ENCODE results near the gene RUNX3.

RUNX3 gene

DNA sequence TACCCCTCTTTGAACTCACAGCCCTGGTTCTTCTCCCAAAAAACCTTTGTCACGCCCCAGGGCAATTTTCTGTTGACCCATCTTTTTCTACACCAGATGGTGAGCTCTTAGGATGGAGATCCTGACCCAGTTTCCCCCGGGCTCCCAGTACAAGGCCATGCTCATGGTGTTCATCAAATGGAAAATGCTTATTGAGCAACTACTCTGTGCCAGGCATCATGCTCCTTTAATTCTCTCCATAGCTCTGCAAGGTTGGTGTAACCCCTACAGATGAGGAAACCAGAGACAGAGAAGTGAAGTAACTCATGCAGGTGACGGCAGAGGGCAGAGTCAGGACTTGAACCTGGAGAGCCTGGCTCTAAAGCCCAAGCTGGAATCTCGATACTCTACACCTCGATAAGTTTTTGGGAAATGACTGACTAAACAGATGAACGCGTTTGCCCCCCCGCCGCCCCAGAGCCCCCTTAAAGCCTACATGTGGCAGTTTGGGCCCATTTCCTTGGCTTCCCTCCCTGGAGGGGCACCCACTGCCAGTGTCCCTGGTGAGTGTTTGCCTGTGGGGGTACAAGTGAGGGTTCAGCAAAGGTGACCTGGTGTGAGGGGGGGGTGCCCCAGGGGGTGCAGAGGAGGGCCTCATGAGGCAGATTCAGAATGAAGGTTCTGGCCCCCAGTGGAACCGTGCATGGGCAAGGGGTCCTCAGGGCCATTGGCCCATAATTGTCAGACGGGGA lies 30.2 kb upstream of the RUNX3 start:
- no peaks in the 10 kb centered on the region for H3K4me1 ChIP-seq
- no peaks in the 10 kb centered on the region for H3K9me3 ChIP-seq
- H3K36me3 ChIP-seq = no peaks in the 10 kb centered on the region
- no peak for DNase-seq
- H3K4me3 ChIP-seq = no peak overlapping the region
- H3K27me3 ChIP-seq = peaks cover 0 to 59% of the 10 kb centered on the region in 2 donors
- intact Hi-C loops (cut with DNase I; ENCODE audit: low total_unique reads) = no loop called here
- H3K27ac ChIP-seq = no peak overlapping the region
- TF ChIP-seq, protein P1, sequence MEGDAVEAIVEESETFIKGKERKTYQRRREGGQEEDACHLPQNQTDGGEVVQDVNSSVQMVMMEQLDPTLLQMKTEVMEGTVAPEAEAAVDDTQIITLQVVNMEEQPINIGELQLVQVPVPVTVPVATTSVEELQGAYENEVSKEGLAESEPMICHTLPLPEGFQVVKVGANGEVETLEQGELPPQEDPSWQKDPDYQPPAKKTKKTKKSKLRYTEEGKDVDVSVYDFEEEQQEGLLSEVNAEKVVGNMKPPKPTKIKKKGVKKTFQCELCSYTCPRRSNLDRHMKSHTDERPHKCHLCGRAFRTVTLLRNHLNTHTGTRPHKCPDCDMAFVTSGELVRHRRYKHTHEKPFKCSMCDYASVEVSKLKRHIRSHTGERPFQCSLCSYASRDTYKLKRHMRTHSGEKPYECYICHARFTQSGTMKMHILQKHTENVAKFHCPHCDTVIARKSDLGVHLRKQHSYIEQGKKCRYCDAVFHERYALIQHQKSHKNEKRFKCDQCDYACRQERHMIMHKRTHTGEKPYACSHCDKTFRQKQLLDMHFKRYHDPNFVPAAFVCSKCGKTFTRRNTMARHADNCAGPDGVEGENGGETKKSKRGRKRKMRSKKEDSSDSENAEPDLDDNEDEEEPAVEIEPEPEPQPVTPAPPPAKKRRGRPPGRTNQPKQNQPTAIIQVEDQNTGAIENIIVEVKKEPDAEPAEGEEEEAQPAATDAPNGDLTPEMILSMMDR (IDR thresholded peaks at IDR 0.05) = no peak

DNA sequence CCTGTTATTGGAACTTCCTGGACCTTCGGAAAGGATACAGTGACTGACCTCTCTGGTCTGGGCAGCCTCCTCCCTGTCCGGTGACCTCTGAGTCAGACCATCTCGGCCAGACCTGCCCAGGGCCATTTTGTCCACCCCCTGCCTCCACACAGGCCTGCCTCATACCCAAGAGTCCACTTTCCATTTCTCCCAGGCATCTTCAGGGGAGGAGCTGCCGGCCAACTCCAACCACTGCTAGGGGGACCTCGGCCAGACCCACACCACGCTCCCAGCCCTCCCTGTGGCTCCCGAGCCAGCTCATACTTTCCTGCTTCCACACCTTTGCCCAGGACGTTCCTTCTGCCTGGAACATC lies 29.5 kb upstream of the RUNX3 start:
- no peak overlapping the region for H3K4me3 ChIP-seq
- no peaks in the 10 kb centered on the region for H3K4me1 ChIP-seq
- DNase-seq = no peak
- peaks cover 0 to 58% of the 10 kb centered on the region in 2 donors for H3K27me3 ChIP-seq
- no peaks in the 10 kb centered on the region for H3K9me3 ChIP-seq
- intact Hi-C loops (cut with DNase I; ENCODE audit: low total_unique reads) = no loop called here
- H3K36me3 ChIP-seq = no peaks in the 10 kb centered on the region
- TF ChIP-seq, protein P1 (IDR thresholded peaks at IDR 0.05) = no peak
- H3K27ac ChIP-seq = no peak overlapping the region

DNA sequence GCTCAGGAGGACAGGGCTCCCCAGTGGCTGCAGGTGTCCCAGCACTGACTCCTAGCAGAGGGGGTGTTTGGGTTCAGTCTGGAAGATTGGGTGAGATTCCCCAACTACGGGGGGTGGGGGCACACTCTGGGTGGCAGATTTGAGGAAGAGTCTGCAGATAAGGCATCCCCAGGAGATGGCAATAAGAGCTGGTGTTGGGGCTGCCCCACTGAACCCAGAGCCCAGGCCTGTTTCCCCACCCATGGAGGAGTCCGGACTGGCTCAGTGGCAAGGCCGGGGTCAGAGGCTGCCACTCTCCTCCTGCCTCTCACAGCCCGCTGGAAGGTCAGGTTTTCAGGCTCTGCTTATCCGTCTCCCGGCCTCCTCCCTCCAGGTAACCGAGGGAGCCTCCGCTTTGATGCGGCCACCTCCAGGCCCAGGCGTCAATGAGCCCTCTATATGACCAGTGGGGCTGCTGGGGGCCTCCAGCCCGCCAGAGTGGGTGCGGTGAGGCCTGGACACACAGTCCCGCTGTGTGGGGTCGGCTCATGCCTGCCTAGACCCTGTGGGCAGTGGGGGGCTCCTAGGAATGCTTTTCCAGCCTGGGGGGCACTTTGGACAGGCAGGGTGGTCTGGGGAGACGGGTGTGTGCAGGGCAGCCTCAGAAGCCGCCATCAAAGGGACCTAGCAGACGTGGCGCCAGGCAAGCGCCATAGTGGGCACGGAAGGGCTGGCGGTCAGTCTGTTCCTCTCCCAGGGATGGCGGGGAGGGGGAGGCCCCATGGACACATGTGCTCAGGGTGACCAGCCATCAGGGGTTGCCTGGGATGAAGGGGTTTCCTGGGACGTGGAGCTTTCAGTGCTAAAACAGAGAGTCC lies 28.9 kb upstream of the RUNX3 start:
- Histone ChIP-seq H3K27me3 (peaks cover 0 to 55% of the 10 kb centered on the region in 2 donors), H3K36me3 (no peaks in the 10 kb centered on the region), H3K27ac (no peak overlapping the region), H3K4me3 (no peak overlapping the region), H3K4me1 (no peaks in the 10 kb centered on the region), H3K9me3 (no peaks in the 10 kb centered on the region)
- intact Hi-C loops (cut with DNase I; ENCODE audit: low total_unique reads) = no loop called here
- no peak for DNase-seq
- TF ChIP-seq, protein P1 (IDR thresholded peaks at IDR 0.05) = no peak

- no peaks in the 10 kb centered on the region for H3K4me1 ChIP-seq
- no peaks in the 10 kb centered on the region for H3K9me3 ChIP-seq
- no peak overlapping the region for H3K4me3 ChIP-seq
- TF ChIP-seq, protein P1 (IDR thresholded peaks at IDR 0.05) = no peak
- intact Hi-C loops (cut with DNase I; ENCODE audit: low total_unique reads) = no loop called here
- no peak for DNase-seq
- H3K27ac ChIP-seq = no peak overlapping the region
- peaks cover 0 to 46% of the 10 kb centered on the region in 2 donors for H3K27me3 ChIP-seq
- H3K36me3 ChIP-seq = no peaks in the 10 kb centered on the region
These were observed 28.0 kb upstream of the RUNX3 start for GRCh38 chr1:24957808-24958752.

DNA sequence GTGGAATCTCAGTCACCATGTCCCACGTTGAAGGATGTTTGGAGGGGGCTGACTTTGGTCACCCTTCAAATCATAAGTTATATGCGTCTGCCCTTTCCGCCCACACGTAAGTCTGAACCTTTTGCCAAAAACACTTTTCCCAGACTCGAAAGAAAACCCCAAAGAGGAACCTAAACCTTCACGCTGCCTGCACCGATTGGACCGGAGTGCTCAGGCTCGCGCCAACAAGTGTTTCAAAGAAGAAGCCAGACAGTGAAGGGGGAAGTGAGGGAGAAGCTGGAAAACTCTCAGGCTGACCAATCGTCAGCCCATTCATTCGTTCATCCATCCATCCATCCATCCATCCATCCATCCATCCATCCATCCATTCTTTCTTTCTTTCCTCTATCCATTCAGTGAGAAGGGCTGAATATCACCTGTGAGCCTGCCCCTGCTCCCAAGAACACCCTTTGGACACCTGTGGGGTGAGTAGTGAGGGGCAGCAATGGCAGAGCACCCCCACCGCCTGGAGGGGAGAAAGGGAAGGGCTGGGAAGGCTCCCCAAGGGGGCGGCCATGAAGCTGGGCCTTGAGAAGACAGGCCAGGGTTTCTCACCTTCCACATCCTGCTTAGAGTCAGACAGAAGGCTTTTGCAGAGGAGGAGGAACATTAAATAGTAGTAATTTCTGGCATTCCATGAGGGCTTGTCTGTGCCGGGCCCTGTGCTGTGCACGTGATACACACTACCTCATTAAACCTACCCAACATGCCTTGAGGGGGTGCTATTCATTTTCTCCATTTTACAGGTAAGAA lies 27.1 kb upstream of the RUNX3 start:
- H3K9me3 ChIP-seq = no peaks in the 10 kb centered on the region
- peaks cover 0 to 45% of the 10 kb centered on the region in 2 donors for H3K27me3 ChIP-seq
- H3K27ac ChIP-seq = no peak overlapping the region
- no peak overlapping the region for H3K4me3 ChIP-seq
- TF ChIP-seq, protein P1 (IDR thresholded peaks at IDR 0.05) = no peak
- DNase-seq = no peak
- H3K4me1 ChIP-seq = no peaks in the 10 kb centered on the region
- intact Hi-C loops (cut with DNase I; ENCODE audit: low total_unique reads) = no loop called here
- H3K36me3 ChIP-seq = no peaks in the 10 kb centered on the region

Data from tibial artery (tissue), 4 donors.